H1 (cell line): ENCODE measurements around the gene MAOB. TPM values are rescaled to one million over a fixed set of nuclear protein-coding genes. Genes with fewer than 3 reads are reported as not detected.

Experiments used
- CTCF ChIA-PET: fragments of 300-600 bp; sonication (Branson Sonifier 250); formaldehyde crosslinking; loops from one replicate; lab custom pipeline; 2021; ENCODE audit not compliant: partially characterized antibody; lab: Charles Lee
- POLR2A ChIA-PET: fragments of 300-600 bp; sonication (Branson Sonifier 250); formaldehyde crosslinking; loops from one replicate; lab custom pipeline; 2021; ENCODE audit warnings: inconsistent platforms; ENCODE audit not compliant: partially characterized antibody; lab: Charles Lee
- DNase-seq, 2 experiments: peaks; one replicate each; pipeline versions ENCODE4 v3.0.0 to v3.0.0-alpha.2; 2010 to 2022; ENCODE audit warnings: low spot score in 2 of 2, low read depth in 1 of 2, mixed read lengths in 1 of 2
- FAIRE-seq: peaks from 2 replicates; lab custom pipeline; 2011; peaks lifted over from hg19 to GRCh38; lab: Jason Lieb, UNC
- H2AFZ ChIP-seq: 2 replicates; pipeline ENCODE4 v1.8.1; 2012; ENCODE audit warnings: low read length, inconsistent platforms
- H2AK5ac ChIP-seq: 2 replicates; pipeline ENCODE4 v1.6.1; 2013; ENCODE audit warnings: low read depth, low read length
- H2BK120ac ChIP-seq: replicated peaks from 2 replicates; pipeline ENCODE3; 2013; ENCODE audit warnings: low read depth, low read length, inconsistent platforms
- H2BK12ac ChIP-seq: 2 replicates; pipeline ENCODE4 v1.6.1; 2013; ENCODE audit warnings: low read depth, low read length
- H2BK15ac ChIP-seq: 2 replicates; pipeline ENCODE4 v1.6.1; 2013; ENCODE audit warnings: low read length
- H2BK20ac ChIP-seq: 2 replicates; pipeline ENCODE4 v1.6.1; 2013; ENCODE audit warnings: low read length
- H2BK5ac ChIP-seq: 2 replicates; pipeline ENCODE4 v1.6.1; 2013; ENCODE audit warnings: low read depth, low read length
- H3K14ac ChIP-seq: 2 replicates; pipeline ENCODE4 v1.6.1; 2013; ENCODE audit warnings: inconsistent platforms; ENCODE audit not compliant: insufficient read length
- H3K18ac ChIP-seq: 2 replicates; pipeline ENCODE4 v1.6.1; 2013; ENCODE audit warnings: low read length; ENCODE audit errors: extremely low read depth
- H3K23ac ChIP-seq: 2 replicates; pipeline ENCODE4 v1.6.1; 2013; ENCODE audit warnings: inconsistent platforms; ENCODE audit not compliant: insufficient read length
- H3K23me2 ChIP-seq: 2 replicates; pipeline ENCODE4 v1.6.1; 2013; ENCODE audit warnings: low read depth, low read length
- H3K27ac ChIP-seq: 2 replicates; pipeline ENCODE4 v1.6.1; 2011; ENCODE audit warnings: low read depth, low read length, inconsistent platforms
- H3K27me3 ChIP-seq, 4 experiments: replicated peaks in 1 of 4; 1 replicate in 1 of 4; 2 replicates in 3 of 4; pipeline versions ENCODE4 v1.6.1 to v1.8.1; 2011 to 2013; ENCODE audit warnings: low read length in 3 of 4, mild to moderate bottlenecking in 3 of 4, inconsistent platforms in 2 of 4, mixed read lengths in 2 of 4, moderate library complexity in 1 of 4; ENCODE audit not compliant: control insufficient read depth in 3 of 4, insufficient read depth in 3 of 4; ENCODE audit errors: extremely low read depth in 1 of 4
- H3K36me3 ChIP-seq, 4 experiments: 2 replicates each; pipeline versions ENCODE4 v1.6.1 to v1.8.1; 2011 to 2013; ENCODE audit warnings: mild to moderate bottlenecking in 4 of 4, low read length in 3 of 4, moderate library complexity in 2 of 4, control low read depth in 1 of 4, inconsistent platforms in 1 of 4; ENCODE audit not compliant: insufficient read depth in 4 of 4, control insufficient read depth in 2 of 4
- H3K4ac ChIP-seq: replicated peaks from 2 replicates; pipeline ENCODE3; 2013; ENCODE audit warnings: low read length, low read depth, mixed read lengths, inconsistent platforms; ENCODE audit not compliant: insufficient read length
- H3K4me1 ChIP-seq, 4 experiments: replicated peaks in 1 of 4; 1 replicate in 1 of 4; 2 replicates in 3 of 4; pipeline versions ENCODE4 v1.6.1 to v1.8.1; 2011 to 2013; ENCODE audit warnings: low read length in 3 of 4, inconsistent platforms in 2 of 4, mixed read lengths in 1 of 4; ENCODE audit not compliant: insufficient read depth in 4 of 4, control insufficient read depth in 3 of 4
- H3K4me2 ChIP-seq, 2 experiments: 2 replicates each; pipeline versions ENCODE4 v1.6.1 to v1.8.1; 2011 to 2013; ENCODE audit warnings: low read depth in 2 of 2, low read length in 2 of 2, control low read depth in 1 of 2, inconsistent platforms in 1 of 2, mild to moderate bottlenecking in 1 of 2; ENCODE audit not compliant: insufficient read depth in 1 of 2
- H3K4me3 ChIP-seq, 4 experiments: fragments of 200-600, 300-600 bp in 1 of 4; sonication (generic), shearing (Covaris generic), sonication (Bioruptor Twin) in 1 of 4; 2 replicates each; pipeline versions ENCODE4 v1.5.1 to v1.8.1; 2011 to 2016; ENCODE audit warnings: low read length in 4 of 4, low read depth in 3 of 4, control low read depth in 2 of 4, inconsistent platforms in 2 of 4, mild to moderate bottlenecking in 2 of 4, mixed read lengths in 1 of 4, moderate library complexity in 1 of 4; ENCODE audit not compliant: insufficient read depth in 2 of 4; ENCODE audit errors: extremely low read depth in 1 of 4
- H3K56ac ChIP-seq: replicated peaks from 2 replicates; pipeline ENCODE3; 2013; ENCODE audit warnings: low read depth, mild to moderate bottlenecking, mixed read lengths, low read length, inconsistent platforms; ENCODE audit not compliant: insufficient read length
- H3K79me1 ChIP-seq: 2 replicates; pipeline ENCODE4 v1.6.1; 2013; ENCODE audit warnings: low read depth, low read length, control low read depth
- H3K79me2 ChIP-seq, 2 experiments: 2 replicates each; pipeline versions ENCODE4 v1.6.1 to v1.8.1; 2012 to 2013; ENCODE audit warnings: low read length in 2 of 2, mild to moderate bottlenecking in 2 of 2, inconsistent platforms in 1 of 2; ENCODE audit not compliant: insufficient read depth in 2 of 2, control insufficient read depth in 1 of 2
- H3K9ac ChIP-seq, 4 experiments: replicated peaks in 1 of 4; 1 replicate in 1 of 4; 2 replicates in 3 of 4; pipeline versions ENCODE4 v1.6.1 to v1.8.1; 2011 to 2013; ENCODE audit warnings: low read depth in 3 of 4, low read length in 3 of 4, control low read depth in 2 of 4, mild to moderate bottlenecking in 2 of 4, moderate library complexity in 2 of 4, inconsistent platforms in 1 of 4; ENCODE audit errors: extremely low read depth in 1 of 4
- H3K9me3 ChIP-seq, 2 experiments: 2 replicates each; pipeline versions ENCODE4 v1.6.1 to v1.8.1; 2012 to 2013; ENCODE audit warnings: mild to moderate bottlenecking in 2 of 2, moderate library complexity in 2 of 2, control low read depth in 1 of 2, inconsistent platforms in 1 of 2, low read depth in 1 of 2, low read length in 1 of 2, mixed read lengths in 1 of 2; ENCODE audit not compliant: insufficient read depth in 2 of 2
- H4K20me1 ChIP-seq, 2 experiments: replicated peaks in 1 of 2; 2 replicates each; pipeline versions ENCODE3 to v1.8.1; 2011 to 2013; ENCODE audit warnings: inconsistent platforms in 2 of 2, low read length in 2 of 2, mild to moderate bottlenecking in 1 of 2; ENCODE audit not compliant: insufficient read depth in 2 of 2, control insufficient read depth in 1 of 2
- H4K5ac ChIP-seq: 2 replicates; pipeline ENCODE4 v1.6.1; 2013; ENCODE audit warnings: low read length, low read depth, mixed read lengths, inconsistent platforms; ENCODE audit not compliant: insufficient read length
- H4K8ac ChIP-seq: 2 replicates; pipeline ENCODE4 v1.8.0; 2013; ENCODE audit warnings: mild to moderate bottlenecking, moderate library complexity, low read length, inconsistent platforms; ENCODE audit not compliant: insufficient read depth; ENCODE audit errors: extremely low read depth
- H4K91ac ChIP-seq: replicated peaks from 2 replicates; pipeline ENCODE3; 2013; ENCODE audit warnings: low read length, mixed read lengths, inconsistent platforms; ENCODE audit not compliant: insufficient read length
- ASH2L ChIP-seq: fragments of 200-600, 300-600 bp; sonication (generic); IDR thresholded peaks from one replicate; pipeline ENCODE4 v1.7.1; 2017; ENCODE audit warnings: low read length
- BCL11A ChIP-seq, 2 experiments: IDR thresholded peaks; one replicate each; pipeline ENCODE4 v1.6.1; 2011; ENCODE audit warnings: low read depth in 2 of 2, low read length in 2 of 2, mild to moderate bottlenecking in 2 of 2
- BRCA1 ChIP-seq: IDR thresholded peaks from 2 replicates; pipeline ENCODE4 v1.6.1; 2012; ENCODE audit warnings: low read depth, low read length, improper control_type of control experiment
- CREB1 ChIP-seq: IDR thresholded peaks from 2 replicates; pipeline ENCODE4 v1.6.1; 2012; ENCODE audit warnings: inconsistent platforms
- FOSL1 ChIP-seq: IDR thresholded peaks from 2 replicates; pipeline ENCODE4 v1.6.1; 2011; ENCODE audit warnings: mild to moderate bottlenecking, low read depth, low read length, moderate library complexity; ENCODE audit not compliant: insufficient read depth
- KDM1A ChIP-seq: fragments of 200-600, 300-600 bp; sonication (generic); IDR thresholded peaks from 2 replicates; pipeline ENCODE4 v1.7.1; 2016; ENCODE audit warnings: mild to moderate bottlenecking, low read length, borderline replicate concordance
- PHF8 ChIP-seq: fragments of 200-600 bp; sonication (generic); conservative IDR thresholded peaks from 2 replicates; pipeline ENCODE4 v1.7.1; 2012; ENCODE audit warnings: low read depth, mild to moderate bottlenecking, inconsistent platforms, low read length, moderate library complexity
- POU5F1 ChIP-seq: IDR thresholded peaks from 2 replicates; pipeline ENCODE4 v1.6.1; 2011; ENCODE audit warnings: low read depth, mild to moderate bottlenecking, low read length, moderate library complexity
- SIN3A ChIP-seq, 2 experiments: IDR thresholded peaks in 1 of 2; conservative IDR thresholded peaks in 1 of 2; 2 replicates each; pipeline ENCODE4 v1.6.1; 2011 to 2012; ENCODE audit warnings: low read length in 2 of 2, improper control_type of control experiment in 1 of 2, low read depth in 1 of 2, mild to moderate bottlenecking in 1 of 2
- SIX5 ChIP-seq: IDR thresholded peaks from 2 replicates; pipeline ENCODE4 v1.6.1; 2011; ENCODE audit warnings: mild to moderate bottlenecking, low read depth, low read length
- SUZ12 ChIP-seq: fragments of 200-600 bp; sonication (generic); IDR thresholded peaks from 2 replicates; pipeline ENCODE4 v1.6.1; 2012; ENCODE audit warnings: mild to moderate bottlenecking, inconsistent platforms, low read length, moderate library complexity, mixed read lengths
- TAF7 ChIP-seq: optimal IDR thresholded peaks from 2 replicates; pipeline ENCODE3; 2011; ENCODE audit warnings: low read depth, mild to moderate bottlenecking, inconsistent platforms, low read length, moderate library complexity, borderline replicate concordance
- WGBS, 2 experiments: shearing (Covaris generic) in 1 of 2; methylation state at CpG; one replicate each; pipeline versions ENCODE4 v1.1.6 to v1.1.7; 2013 to 2015; ENCODE audit warnings: low lambda C conversion rate in 2 of 2, mixed read lengths in 2 of 2, inconsistent platforms in 1 of 2, low coverage in 1 of 2, missing lambda C conversion rate in 1 of 2; ENCODE audit not compliant: insufficient replicate concordance in 2 of 2, insufficient coverage in 1 of 2, insufficient read length in 1 of 2; ENCODE audit errors: extremely low coverage in 1 of 2, missing lambda C conversion rate in 1 of 2; 5-methylcytosine and 5-hydroxymethylcytosine counted together
- polyA plus RNA-seq, 7 experiments: library from polyadenylated mRNA; depleted of rRNA in 3 of 7; stranded (reverse) in 5 of 7; unstranded in 2 of 7; fragments of >200 nt in 5 of 7; fragments of 200-250 nt in 2 of 7; gene quantifications; 1 replicate in 5 of 7; 2 replicates in 1 of 7; 4 replicates in 1 of 7; pipeline versions ENCODE4 v1.2.1 to v1.2.3, GENCODE V29; 2011 to 2013; ENCODE audit warnings: missing spikeins in 2 of 7, mixed read lengths in 2 of 7
- total RNA-seq: library from RNA; stranded (reverse); fragmentation: NEBNext Ultra II Directional; extraction: Animal tissue kit (Norgen Biotek cat#: 25700); gene quantifications from 2 replicates; pipeline ENCODE4 v1.2.1, GENCODE V29; 2021
- TF ChIP-seq, protein P1 (sequence below), 3 experiments: IDR thresholded peaks; 1 replicate in 2 of 3; 2 replicates in 1 of 3; pipeline versions ENCODE4 v1.5.1 to v1.6.1; 2011; ENCODE audit warnings: low read length in 3 of 3, mild to moderate bottlenecking in 3 of 3, inconsistent platforms in 2 of 3, low read depth in 1 of 3, moderate library complexity in 1 of 3; ENCODE audit not compliant: insufficient read depth in 1 of 3; ENCODE audit errors: control extremely low read depth in 1 of 3

MAOB gene
- total and polyA plus RNA-seq, 2 of the 8 experiments (the other 6 are each of a cell fraction or from before 2014, with no cell fraction given) = 0.73 to 1.1 TPM

DNA sequence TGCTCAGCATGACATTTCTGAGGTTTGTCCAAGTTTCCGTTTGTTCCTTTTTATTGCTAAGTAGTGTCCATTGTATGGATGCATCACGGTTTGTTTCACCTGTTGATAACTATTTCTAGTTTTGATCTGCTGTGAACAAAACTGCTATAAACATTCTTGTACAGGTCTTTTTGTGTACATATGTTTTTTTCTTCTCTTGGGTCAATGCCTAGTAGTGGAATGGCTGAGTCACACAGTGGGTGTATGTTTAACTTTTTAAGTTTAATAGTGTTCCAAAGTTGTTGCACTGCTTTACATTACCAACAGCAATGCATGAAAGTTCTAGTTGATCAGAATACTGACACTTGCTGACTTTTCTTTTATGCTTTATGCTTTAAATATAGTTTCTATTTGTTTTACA lies 76.7 kb downstream of the MAOB start:
- Histone ChIP-seq H3K23me2 (no peaks in the 10 kb centered on the region), H2BK12ac (no peak overlapping the region), H4K20me1 (no peaks in the 10 kb centered on the region), H4K5ac (no peak overlapping the region), H3K4me2 (no peak overlapping the region), H2BK20ac (no peak overlapping the region), H3K4ac (no peak overlapping the region), H2AFZ (no peak overlapping the region), H3K79me2 (no peaks in the 10 kb centered on the region), H2BK120ac (no peak overlapping the region), H3K14ac (no peak overlapping the region), H4K8ac (no peak overlapping the region), H3K9me3 (no peaks in the 10 kb centered on the region), H3K27me3 (no peaks in the 10 kb centered on the region), H3K56ac (no peak overlapping the region), H2BK15ac (no peak overlapping the region), H3K36me3 (no peaks in the 10 kb centered on the region), H3K9ac (no peak overlapping the region), H3K4me3 (no peak overlapping the region), H2AK5ac (no peak overlapping the region), H3K18ac (no peak overlapping the region), H3K4me1 (no peaks in the 10 kb centered on the region), H3K79me1 (no peaks in the 10 kb centered on the region), H3K23ac (no peak overlapping the region), H3K27ac (no peak overlapping the region), H2BK5ac (no peak overlapping the region), H4K91ac (no peak overlapping the region)
- no peak for DNase-seq
- ChIA-PET POLR2A (no interaction called here), CTCF (no interaction called here)
- WGBS, 2 experiments = 94% methylated on average over 2 of the region's 2 CpGs; no CpG with 5 or more reads in 1 of the 2 experiments
- no peak for FAIRE-seq
- TF ChIP-seq SUZ12 (no peak), FOSL1 (no peak), BCL11A (IDR thresholded peaks at IDR 0.05; ENCODE audit: low read depth in 2 of 2, low read length in 2 of 2) (no peak), KDM1A (no peak), BRCA1 (no peak), SIN3A (conservative IDR thresholded peaks at IDR 0.05 in 1 of 2, IDR thresholded peaks at IDR 0.05 in 1 of 2; ENCODE audit: low read depth in 1 of 2, low read length in 2 of 2) (no peak), TAF7 (no peak), PHF8 (no peak), ASH2L (no peak), POU5F1 (no peak), SIX5 (no peak), CREB1 (no peak)
- TF ChIP-seq, protein P1, sequence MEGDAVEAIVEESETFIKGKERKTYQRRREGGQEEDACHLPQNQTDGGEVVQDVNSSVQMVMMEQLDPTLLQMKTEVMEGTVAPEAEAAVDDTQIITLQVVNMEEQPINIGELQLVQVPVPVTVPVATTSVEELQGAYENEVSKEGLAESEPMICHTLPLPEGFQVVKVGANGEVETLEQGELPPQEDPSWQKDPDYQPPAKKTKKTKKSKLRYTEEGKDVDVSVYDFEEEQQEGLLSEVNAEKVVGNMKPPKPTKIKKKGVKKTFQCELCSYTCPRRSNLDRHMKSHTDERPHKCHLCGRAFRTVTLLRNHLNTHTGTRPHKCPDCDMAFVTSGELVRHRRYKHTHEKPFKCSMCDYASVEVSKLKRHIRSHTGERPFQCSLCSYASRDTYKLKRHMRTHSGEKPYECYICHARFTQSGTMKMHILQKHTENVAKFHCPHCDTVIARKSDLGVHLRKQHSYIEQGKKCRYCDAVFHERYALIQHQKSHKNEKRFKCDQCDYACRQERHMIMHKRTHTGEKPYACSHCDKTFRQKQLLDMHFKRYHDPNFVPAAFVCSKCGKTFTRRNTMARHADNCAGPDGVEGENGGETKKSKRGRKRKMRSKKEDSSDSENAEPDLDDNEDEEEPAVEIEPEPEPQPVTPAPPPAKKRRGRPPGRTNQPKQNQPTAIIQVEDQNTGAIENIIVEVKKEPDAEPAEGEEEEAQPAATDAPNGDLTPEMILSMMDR (IDR thresholded peaks at IDR 0.05; ENCODE audit: control extremely low read depth in 1 of 3, insufficient read depth in 1 of 3, low read depth in 1 of 3, low read length in 3 of 3) = no peak
